ENCODE results near the gene TMEM72. TPM values are rescaled to one million over a fixed set of nuclear protein-coding genes. Genes with fewer than 3 reads are reported as not detected.

TMEM72 gene
- polyA plus RNA-seq, 1 donor: 0.31 TPM

DNA sequence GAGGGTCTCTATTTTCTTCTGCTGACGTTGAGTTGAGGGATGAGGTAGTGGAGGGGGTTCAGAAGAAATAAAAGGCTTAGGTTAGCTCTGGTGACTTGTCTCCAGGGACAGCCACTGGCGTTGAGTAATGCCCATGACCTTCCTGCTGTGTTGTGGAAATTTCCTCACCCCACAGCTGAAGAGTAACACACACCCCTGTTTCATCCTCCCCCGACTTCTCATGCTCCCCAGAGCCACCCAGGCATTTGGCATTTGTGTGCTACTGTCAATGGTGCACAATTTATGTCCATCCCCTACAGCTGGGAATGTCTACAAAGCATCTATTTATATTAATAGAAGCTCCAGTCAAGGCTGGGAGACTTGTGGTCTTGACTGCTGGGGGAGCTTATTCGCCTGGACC, 4.7 kb upstream of the TMEM72 start:
- no peaks in the 10 kb centered on the region for H3K27me3 ChIP-seq (ENCODE audit: control insufficient read depth, insufficient read depth, low read length)
- DNase-seq: no peak
- 80% methylated on average over 1 of the region's 4 CpGs for WGBS (ENCODE audit: insufficient coverage, low lambda C conversion rate)
- no peaks in the 10 kb centered on the region for H3K9me3 ChIP-seq (ENCODE audit: control insufficient read depth, low read depth, low read length)
- H3K4me1 ChIP-seq (ENCODE audit: control insufficient read depth, insufficient read depth, low read length): peaks cover 14% of the 10 kb centered on the region
- H3K36me3 ChIP-seq (ENCODE audit: control insufficient read depth, insufficient read depth, low read length): no peaks in the 10 kb centered on the region
- H3K27ac ChIP-seq (ENCODE audit: low read length): no peak overlapping the region
- no peak overlapping the region for H3K4me3 ChIP-seq (ENCODE audit: low read length)

DNA sequence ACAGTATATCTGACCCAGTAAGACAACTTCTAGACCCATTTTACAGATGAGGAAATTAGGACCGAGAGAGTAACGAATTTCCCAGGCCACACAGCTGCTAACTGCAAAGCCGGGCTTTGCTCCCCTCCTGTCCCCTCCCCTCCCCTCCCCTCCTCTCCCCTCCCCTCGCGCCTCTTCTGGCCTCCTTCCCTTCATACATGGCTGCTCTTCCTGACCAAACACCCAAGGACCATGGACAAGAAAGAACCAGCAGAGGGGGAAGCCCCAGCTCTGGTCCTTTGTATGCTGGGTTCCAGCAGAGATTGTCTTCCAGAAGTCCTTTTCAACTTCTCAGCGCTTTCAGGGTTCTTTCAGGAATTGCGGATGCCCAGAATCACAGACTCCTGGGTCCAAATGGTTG, 3.6 kb upstream of the TMEM72 start:
- Histone ChIP-seq H3K4me3 (ENCODE audit: low read length) (no peak overlapping the region), H3K27ac (ENCODE audit: low read length) (no peak overlapping the region), H3K9me3 (ENCODE audit: control insufficient read depth, low read depth, low read length) (no peaks in the 10 kb centered on the region), H3K36me3 (ENCODE audit: control insufficient read depth, insufficient read depth, low read length) (no peaks in the 10 kb centered on the region), H3K27me3 (ENCODE audit: control insufficient read depth, insufficient read depth, low read length) (no peaks in the 10 kb centered on the region), H3K4me1 (ENCODE audit: control insufficient read depth, insufficient read depth, low read length) (peaks cover 19% of the 10 kb centered on the region)
- no peak for DNase-seq
- WGBS (ENCODE audit: insufficient coverage, low lambda C conversion rate): no CpG with 5 or more reads among the region's 7 CpGs

DNA sequence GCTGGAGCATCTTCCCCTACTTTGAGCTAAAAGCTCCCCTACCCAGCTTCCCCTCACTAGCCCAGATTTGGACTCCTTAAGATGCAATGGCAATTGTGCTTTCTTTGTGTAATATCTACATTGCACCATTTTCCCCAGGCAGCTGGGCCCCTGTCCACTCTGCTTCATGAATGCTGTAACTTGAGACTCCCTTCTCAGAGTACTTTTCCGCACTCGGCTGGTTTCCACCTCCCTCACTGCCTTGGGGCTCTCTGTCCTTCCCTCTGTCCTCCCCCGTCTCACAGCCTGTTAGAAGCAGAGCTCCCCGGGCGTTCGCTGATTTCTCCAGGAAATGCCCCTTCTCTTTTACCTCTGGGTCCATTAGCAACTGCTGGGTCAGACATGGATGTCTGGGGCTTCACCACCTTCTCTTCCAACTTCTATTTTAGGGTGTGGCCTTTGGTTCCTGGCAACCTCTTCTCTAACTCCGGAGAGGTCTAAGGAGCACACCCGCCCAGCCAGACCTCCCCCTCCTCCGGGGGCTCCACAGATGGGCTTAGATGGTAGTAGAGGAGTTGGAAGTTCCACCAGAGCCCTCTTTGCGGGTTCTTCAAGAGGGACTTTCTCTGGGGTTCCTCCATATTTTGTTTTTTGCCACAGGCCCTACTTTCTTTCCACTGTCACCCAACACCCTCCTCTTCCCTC, 2.9 kb upstream of the TMEM72 start:
- peaks cover 19% of the 10 kb centered on the region for H3K4me1 ChIP-seq (ENCODE audit: control insufficient read depth, insufficient read depth, low read length)
- H3K27me3 ChIP-seq (ENCODE audit: control insufficient read depth, insufficient read depth, low read length): no peaks in the 10 kb centered on the region
- no peaks in the 10 kb centered on the region for H3K9me3 ChIP-seq (ENCODE audit: control insufficient read depth, low read depth, low read length)
- H3K27ac ChIP-seq (ENCODE audit: low read length): no peak overlapping the region
- DNase-seq: no peak
- no peak overlapping the region for H3K4me3 ChIP-seq (ENCODE audit: low read length)
- H3K36me3 ChIP-seq (ENCODE audit: control insufficient read depth, insufficient read depth, low read length): no peaks in the 10 kb centered on the region
- 77% methylated on average over 3 of the region's 10 CpGs for WGBS (ENCODE audit: insufficient coverage, low lambda C conversion rate)

DNA sequence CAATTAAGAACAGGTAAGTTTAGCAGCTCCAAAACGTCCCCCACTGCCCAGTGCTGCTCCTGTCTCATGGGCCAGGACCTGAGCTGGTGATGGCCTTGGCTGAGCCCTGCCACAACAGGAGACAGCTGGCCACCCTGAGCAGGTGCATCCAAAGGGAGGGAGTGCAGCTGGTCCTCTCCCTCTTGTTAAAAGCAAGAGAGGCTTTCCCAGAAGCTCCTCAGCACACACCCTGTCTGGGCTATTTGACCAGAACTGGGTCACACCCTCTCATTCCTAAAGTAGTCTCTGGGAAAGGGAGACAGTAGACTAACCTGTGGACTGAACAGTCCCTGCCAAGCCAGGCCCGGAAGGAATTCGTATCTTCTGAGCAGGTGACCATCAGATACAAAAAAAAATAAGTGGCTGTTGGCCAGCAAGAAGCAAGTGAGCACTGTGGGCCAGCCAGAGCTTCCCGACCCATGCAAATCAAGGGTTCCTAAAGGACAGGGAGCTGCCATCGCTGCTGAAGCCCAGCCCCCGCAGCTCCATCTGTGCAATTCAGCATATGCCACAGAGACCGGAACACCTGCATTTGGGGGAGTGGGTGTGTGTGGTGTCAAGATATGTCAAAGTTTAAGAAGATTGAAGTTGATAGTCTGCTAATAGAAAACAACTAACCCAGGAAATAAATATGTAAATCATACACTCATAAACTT, 2.1 kb upstream of the TMEM72 start:
- no peak for DNase-seq
- no peaks in the 10 kb centered on the region for H3K9me3 ChIP-seq (ENCODE audit: control insufficient read depth, low read depth, low read length)
- no peaks in the 10 kb centered on the region for H3K27me3 ChIP-seq (ENCODE audit: control insufficient read depth, insufficient read depth, low read length)
- no peak overlapping the region for H3K27ac ChIP-seq (ENCODE audit: low read length)
- no peak overlapping the region for H3K4me3 ChIP-seq (ENCODE audit: low read length)
- no CpG with 5 or more reads among the region's 7 CpGs for whole genome bisulfite sequencing (ENCODE audit: insufficient coverage, low lambda C conversion rate)
- peaks cover 19% of the 10 kb centered on the region for H3K4me1 ChIP-seq (ENCODE audit: control insufficient read depth, insufficient read depth, low read length)
- no peaks in the 10 kb centered on the region for H3K36me3 ChIP-seq (ENCODE audit: control insufficient read depth, insufficient read depth, low read length)

DNA sequence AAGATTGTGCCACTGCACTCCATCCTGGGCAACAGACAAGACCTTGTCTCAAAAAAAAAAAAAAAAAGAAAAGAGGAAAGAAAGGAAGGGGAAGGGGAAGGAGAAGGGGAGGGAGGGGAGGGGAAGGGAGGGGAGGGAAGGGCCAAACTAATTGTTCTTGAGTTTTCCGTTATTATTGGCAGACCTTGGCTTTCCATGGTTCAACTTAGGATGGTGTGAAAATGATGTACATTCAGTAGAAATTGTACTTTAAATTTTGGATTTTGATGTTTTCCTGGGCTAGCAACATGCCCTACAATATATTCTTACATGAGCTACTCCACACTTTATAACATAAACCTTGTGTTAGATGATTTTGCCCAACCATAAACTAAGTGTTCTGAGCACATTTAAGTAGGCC, 1.2 kb upstream of the TMEM72 start:
- DNase-seq: no peak
- Histone ChIP-seq H3K4me3 (ENCODE audit: low read length) (no peak overlapping the region), H3K9me3 (ENCODE audit: control insufficient read depth, low read depth, low read length) (no peaks in the 10 kb centered on the region), H3K4me1 (ENCODE audit: control insufficient read depth, insufficient read depth, low read length) (peaks cover 19% of the 10 kb centered on the region), H3K27ac (ENCODE audit: low read length) (no peak overlapping the region), H3K36me3 (ENCODE audit: control insufficient read depth, insufficient read depth, low read length) (no peaks in the 10 kb centered on the region), H3K27me3 (ENCODE audit: control insufficient read depth, insufficient read depth, low read length) (no peaks in the 10 kb centered on the region)
- WGBS (ENCODE audit: insufficient coverage, low lambda C conversion rate): no CpG with 5 or more reads among the region's 1 CpG

DNA sequence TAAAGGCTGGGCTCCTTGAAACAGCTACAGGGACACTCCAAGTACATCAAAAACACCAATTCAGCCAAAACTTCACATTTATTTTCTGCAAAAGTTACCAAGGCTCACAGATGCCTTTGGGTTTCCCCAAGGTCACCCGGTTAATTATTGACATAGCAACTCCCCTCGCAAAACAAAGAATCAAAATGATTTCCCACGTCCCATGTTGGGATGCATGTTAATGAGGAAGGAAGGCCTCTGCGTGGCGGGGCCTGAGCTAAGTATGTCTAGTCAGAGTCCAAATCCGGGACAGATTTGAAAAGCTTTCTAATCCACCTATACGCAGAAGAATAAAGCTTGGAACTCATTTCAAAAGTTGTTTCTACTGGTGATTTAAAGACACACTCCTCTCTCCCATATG, 535 bp upstream of the TMEM72 start:
- Histone ChIP-seq H3K4me1 (ENCODE audit: control insufficient read depth, insufficient read depth, low read length) (peaks cover 19% of the 10 kb centered on the region), H3K4me3 (ENCODE audit: low read length) (no peak overlapping the region), H3K9me3 (ENCODE audit: control insufficient read depth, low read depth, low read length) (no peaks in the 10 kb centered on the region), H3K36me3 (ENCODE audit: control insufficient read depth, insufficient read depth, low read length) (no peaks in the 10 kb centered on the region), H3K27me3 (ENCODE audit: control insufficient read depth, insufficient read depth, low read length) (no peaks in the 10 kb centered on the region), H3K27ac (ENCODE audit: low read length) (peak overlapping the region; percentile 44)
- no CpG with 5 or more reads among the region's 7 CpGs for WGBS (ENCODE audit: insufficient coverage, low lambda C conversion rate)
- no peak for DNase-seq

DNA sequence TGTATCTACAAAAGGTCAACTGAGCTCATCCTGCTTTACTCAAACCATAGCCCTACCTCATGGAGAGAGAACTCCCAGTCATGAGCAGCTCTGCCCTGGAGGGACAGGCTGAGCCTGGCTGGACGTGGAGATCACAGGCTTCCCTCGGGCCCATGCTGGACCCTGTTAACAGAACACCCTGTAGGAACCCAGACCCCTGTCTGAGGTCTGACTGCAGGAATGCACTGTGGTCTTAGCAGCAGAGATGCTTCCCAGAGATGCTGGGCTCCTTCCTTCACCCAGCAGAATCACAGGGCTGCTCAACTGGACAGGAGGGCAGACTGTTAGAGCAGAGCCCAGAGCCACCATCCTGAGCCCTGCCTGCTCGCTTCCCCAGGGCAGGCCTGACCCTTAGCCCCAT, 814 bp downstream of the TMEM72 start:
- Histone ChIP-seq H3K36me3 (ENCODE audit: control insufficient read depth, insufficient read depth, low read length) (no peaks in the 10 kb centered on the region), H3K4me1 (ENCODE audit: control insufficient read depth, insufficient read depth, low read length) (peaks cover 19% of the 10 kb centered on the region), H3K9me3 (ENCODE audit: control insufficient read depth, low read depth, low read length) (no peaks in the 10 kb centered on the region), H3K27me3 (ENCODE audit: control insufficient read depth, insufficient read depth, low read length) (no peaks in the 10 kb centered on the region), H3K27ac (ENCODE audit: low read length) (no peak overlapping the region), H3K4me3 (ENCODE audit: low read length) (no peak overlapping the region)
- DNase-seq: no peak
- WGBS (ENCODE audit: insufficient coverage, low lambda C conversion rate): no CpG with 5 or more reads among the region's 3 CpGs

DNA sequence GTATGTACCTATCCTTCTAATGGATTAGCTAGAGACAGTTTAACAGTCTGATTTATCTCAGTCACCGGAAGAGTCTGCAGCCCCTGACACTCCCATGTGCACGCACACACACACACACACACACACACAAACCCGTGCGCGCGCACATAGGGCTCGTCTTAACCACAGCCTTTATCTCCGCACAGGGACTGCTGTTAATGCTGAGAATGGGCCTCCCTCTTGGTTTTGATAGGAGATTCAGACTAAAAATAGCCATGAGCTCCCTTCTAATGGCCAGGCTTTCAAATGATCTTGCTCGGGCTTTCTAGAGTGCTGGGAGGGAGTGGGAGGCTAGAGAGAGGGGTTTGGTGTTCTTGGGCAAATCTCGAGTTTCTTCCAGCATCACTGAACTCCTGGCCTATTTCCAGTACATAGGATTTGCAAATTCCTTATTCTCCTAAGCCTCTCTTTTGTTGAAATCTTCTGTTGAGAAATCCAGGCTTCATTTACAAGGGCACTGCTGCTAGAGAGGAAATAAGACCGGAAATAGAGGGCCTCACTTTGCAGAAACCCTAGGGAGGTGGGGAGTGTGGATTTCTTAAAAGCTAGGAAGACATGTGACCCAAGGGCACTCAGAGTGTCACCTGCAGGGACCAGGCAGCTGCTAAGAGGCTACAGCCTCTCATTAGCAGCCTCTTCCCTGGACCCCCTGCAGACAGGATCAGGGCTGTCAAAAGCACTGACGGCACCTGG, 2.4 kb downstream of the TMEM72 start:
- Histone ChIP-seq H3K27me3 (ENCODE audit: control insufficient read depth, insufficient read depth, low read length) (no peaks in the 10 kb centered on the region), H3K27ac (ENCODE audit: low read length) (no peak overlapping the region), H3K4me3 (ENCODE audit: low read length) (no peak overlapping the region), H3K36me3 (ENCODE audit: control insufficient read depth, insufficient read depth, low read length) (no peaks in the 10 kb centered on the region), H3K9me3 (ENCODE audit: control insufficient read depth, low read depth, low read length) (no peaks in the 10 kb centered on the region), H3K4me1 (ENCODE audit: control insufficient read depth, insufficient read depth, low read length) (peaks cover 19% of the 10 kb centered on the region)
- no peak for DNase-seq
- WGBS (ENCODE audit: insufficient coverage, low lambda C conversion rate): 67% methylated on average over 1 of the region's 12 CpGs

DNA sequence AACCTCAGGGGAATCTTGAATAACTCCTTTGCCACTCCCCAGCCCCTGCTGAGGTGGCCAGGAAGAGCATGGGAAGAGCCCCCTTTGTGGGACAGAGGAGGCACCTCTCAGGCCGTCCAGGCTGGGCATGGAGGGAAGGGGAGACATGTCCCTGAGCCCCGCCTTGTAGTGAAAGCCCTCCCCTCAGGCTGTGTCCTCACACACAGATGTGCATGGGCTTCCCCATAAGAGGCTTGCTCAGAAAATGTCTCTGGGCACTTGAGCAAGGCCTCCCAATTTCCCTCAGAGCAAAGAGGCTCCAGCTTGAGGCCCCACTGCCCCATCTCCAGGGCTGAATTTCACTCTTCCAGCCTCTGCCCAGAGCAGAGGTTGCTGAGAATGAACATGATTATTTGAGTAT, 3.8 kb downstream of the TMEM72 start:
- Histone ChIP-seq H3K9me3 (ENCODE audit: control insufficient read depth, low read depth, low read length) (no peaks in the 10 kb centered on the region), H3K4me3 (ENCODE audit: low read length) (no peak overlapping the region), H3K27me3 (ENCODE audit: control insufficient read depth, insufficient read depth, low read length) (no peaks in the 10 kb centered on the region), H3K36me3 (ENCODE audit: control insufficient read depth, insufficient read depth, low read length) (no peaks in the 10 kb centered on the region), H3K4me1 (ENCODE audit: control insufficient read depth, insufficient read depth, low read length) (peaks cover 19% of the 10 kb centered on the region), H3K27ac (ENCODE audit: low read length) (no peak overlapping the region)
- no CpG with 5 or more reads among the region's 2 CpGs for WGBS (ENCODE audit: insufficient coverage, low lambda C conversion rate)
- DNase-seq: no peak

DNA sequence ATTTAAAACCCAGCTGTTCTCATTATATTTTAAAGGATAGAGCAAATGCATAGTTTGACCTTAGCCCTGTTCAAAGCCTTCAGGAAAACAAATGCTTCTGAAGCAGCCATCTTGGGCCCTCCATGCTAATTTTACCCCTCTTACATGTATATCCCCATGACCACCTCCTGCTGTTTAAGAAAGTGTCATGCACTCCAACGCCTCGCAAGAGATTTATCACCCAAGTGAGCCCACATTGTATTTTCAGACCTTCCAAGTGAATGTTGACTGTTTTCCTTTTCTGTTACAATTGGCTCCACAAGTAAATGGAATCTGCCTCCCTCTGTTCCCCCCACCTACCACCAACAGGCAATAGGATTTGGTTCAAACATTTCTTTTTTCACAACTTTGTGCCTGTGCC, 5.3 kb downstream of the TMEM72 start:
- H3K36me3 ChIP-seq (ENCODE audit: control insufficient read depth, insufficient read depth, low read length): no peaks in the 10 kb centered on the region
- H3K27ac ChIP-seq (ENCODE audit: low read length): no peak overlapping the region
- no CpG with 5 or more reads among the region's 2 CpGs for WGBS (ENCODE audit: insufficient coverage, low lambda C conversion rate)
- no peaks in the 10 kb centered on the region for H3K27me3 ChIP-seq (ENCODE audit: control insufficient read depth, insufficient read depth, low read length)
- H3K9me3 ChIP-seq (ENCODE audit: control insufficient read depth, low read depth, low read length): no peaks in the 10 kb centered on the region
- no peak overlapping the region for H3K4me3 ChIP-seq (ENCODE audit: low read length)
- DNase-seq: no peak
- H3K4me1 ChIP-seq (ENCODE audit: control insufficient read depth, insufficient read depth, low read length): peaks cover 6% of the 10 kb centered on the region
